ENCODE measurements around the gene NUDT8.

DNA sequence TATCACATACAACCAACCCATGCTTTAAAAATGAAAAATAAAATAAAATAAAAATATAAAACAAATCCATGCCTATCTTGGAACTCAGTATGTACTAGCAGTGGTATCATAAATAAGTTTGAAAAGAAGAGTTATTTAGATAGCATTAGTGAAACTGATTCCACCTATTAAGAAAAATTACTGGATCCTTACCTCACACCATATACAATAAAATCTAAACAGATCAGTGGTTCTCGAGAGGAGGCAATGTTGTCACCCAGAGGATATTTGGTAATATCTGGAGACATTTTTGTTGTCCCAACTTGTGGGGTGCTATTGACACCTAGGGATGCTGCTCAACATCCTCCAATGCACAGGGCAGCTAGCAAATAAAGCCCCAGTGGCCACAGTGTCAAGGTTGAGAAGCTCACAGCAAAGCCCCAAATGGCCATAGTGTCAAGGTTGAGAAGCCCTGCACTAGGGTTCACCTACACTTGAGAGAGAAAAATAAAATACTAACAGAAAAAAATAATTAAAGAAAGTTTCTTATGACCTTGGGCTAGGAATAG is 32.9 kb downstream of the NUDT8 start:
- TF ChIP-seq ARNTL (CRISPR knock-in tag; IDR thresholded peaks at IDR 0.05; ENCODE audit: borderline replicate concordance, low read depth) (no peak), RARB (CRISPR knock-in tag; IDR thresholded peaks at IDR 0.05) (no peak), PATZ1 (CRISPR knock-in tag; IDR thresholded peaks at IDR 0.05; ENCODE audit: borderline replicate concordance) (no peak), ZNF565 (CRISPR knock-in tag; conservative IDR thresholded peaks at IDR 0.05; ENCODE audit: low read depth) (no peak)

Data from SK-N-SH treated with all-trans-retinoic acid at 6 μM for 48 hours (cell line).